ENCODE results near the gene MGRN1. TPM values are rescaled to one million over a fixed set of nuclear protein-coding genes. Genes with fewer than 3 reads are reported as not detected.

Gene MGRN1
- total RNA-seq, 1 experiment from 2014 or later = 22.7 TPM

- Histone ChIP-seq H3K27me3 (ENCODE audit: low read length) (no peaks in the 10 kb centered on the region), H3K36me3 (ENCODE audit: low read depth, low read length) (no peaks in the 10 kb centered on the region; the same call in 1 of the 2 replicates), H3K9ac (ENCODE audit: low read length) (no peak overlapping the region), H2AFZ (ENCODE audit: low read length) (no peak overlapping the region), H3K79me2 (ENCODE audit: low read length) (peaks cover 21% of the 10 kb centered on the region; the same call in 1 of the 2 replicates), H3K4me3 (ENCODE audit: low read length) (no peak overlapping the region), H3K4me2 (ENCODE audit: low read length) (no peak overlapping the region), H4K20me1 (ENCODE audit: low read length) (no peaks in the 10 kb centered on the region), H3K27ac (ENCODE audit: low read length) (no peak overlapping the region), H3K4me1 (ENCODE audit: insufficient read depth, low read length) (no peaks in the 10 kb centered on the region), H3K9me2 (replicated peaks; ENCODE audit: low read length) (no peaks in the 10 kb centered on the region), H3K9me3 (ENCODE audit: low read length) (no peaks in the 10 kb centered on the region), H3F3A (ENCODE audit: low read length, unreplicated experiment) (no peaks in the 10 kb centered on the region)
- intact Hi-C loops (cut with micrococcal nuclease) = no loop called here
- TF ChIP-seq CTCF (conservative IDR thresholded peaks at IDR 0.05; ENCODE audit: low read depth, low read length) (no peak), EZH2 (IDR thresholded peaks at IDR 0.05; ENCODE audit: low read length, unreplicated experiment) (no peak), EZH2phosphoT487 (IDR thresholded peaks at IDR 0.05; ENCODE audit: borderline replicate concordance, low read length) (no peak)
- ChIA-PET POLR2A (ENCODE audit: unreplicated experiment) (no interaction called here), CTCF (no interaction called here)
- DNase-seq (no peak), ATAC-seq (no peak)
- no TSS peak for BruUV-seq (replicated peaks)
Observed at GRCh38 chr16:4647644-4647980, 23.0 kb downstream of the MGRN1 start.

GRCh38 chr16:4648917-4649316, 24.3 kb downstream of the MGRN1 start:
- CTCF ChIA-PET = no interaction called here
- BruUV-seq (replicated peaks) = no TSS peak
- POLR2A ChIA-PET (ENCODE audit: unreplicated experiment) = no interaction called here
- no peaks in the 10 kb centered on the region for H4K20me1 ChIP-seq (ENCODE audit: low read length)
- no peaks in the 10 kb centered on the region for H3K9me3 ChIP-seq (ENCODE audit: low read length)
- intact Hi-C loops (cut with micrococcal nuclease) = no loop called here
- H3K4me1 ChIP-seq (ENCODE audit: insufficient read depth, low read length) = no peaks in the 10 kb centered on the region
- H3K27ac ChIP-seq (ENCODE audit: low read length) = no peak overlapping the region
- no peak for ATAC-seq
- no peak overlapping the region for H2AFZ ChIP-seq (ENCODE audit: low read length)
- no peak overlapping the region for H3K9ac ChIP-seq (ENCODE audit: low read length)
- no peaks in the 10 kb centered on the region for H3K9me2 ChIP-seq (replicated peaks; ENCODE audit: low read length)
- H3K4me2 ChIP-seq (ENCODE audit: low read length) = no peak overlapping the region
- H3K79me2 ChIP-seq (ENCODE audit: low read length) = peaks cover 10% of the 10 kb centered on the region; the same call in 1 of the 2 replicates
- H3K36me3 ChIP-seq (ENCODE audit: low read depth, low read length) = no peaks in the 10 kb centered on the region; the same call in 1 of the 2 replicates
- no peak for TF ChIP-seq EZH2 (IDR thresholded peaks at IDR 0.05; ENCODE audit: low read length, unreplicated experiment)
- TF ChIP-seq EZH2phosphoT487 (IDR thresholded peaks at IDR 0.05; ENCODE audit: borderline replicate concordance, low read length) = no peak
- TF ChIP-seq CTCF (conservative IDR thresholded peaks at IDR 0.05; ENCODE audit: low read depth, low read length) = no peak
- H3K4me3 ChIP-seq (ENCODE audit: low read length) = no peak overlapping the region
- no peaks in the 10 kb centered on the region for H3F3A ChIP-seq (ENCODE audit: low read length, unreplicated experiment)
- no peaks in the 10 kb centered on the region for H3K27me3 ChIP-seq (ENCODE audit: low read length)
- no peak for DNase-seq

GRCh38 chr16:4649744-4650442, 25.3 kb downstream of the MGRN1 start:
- no peak overlapping the region for H3K27ac ChIP-seq (ENCODE audit: low read length)
- H3F3A ChIP-seq (ENCODE audit: low read length, unreplicated experiment) = no peaks in the 10 kb centered on the region
- 0 out of 2 replicates have a peak, but pooled peaks cover 9% of the 10 kb centered on the region for H3K79me2 ChIP-seq (ENCODE audit: low read length)
- no peaks in the 10 kb centered on the region for H4K20me1 ChIP-seq (ENCODE audit: low read length)
- TF ChIP-seq EZH2phosphoT487 (IDR thresholded peaks at IDR 0.05; ENCODE audit: borderline replicate concordance, low read length) = no peak
- TF ChIP-seq EZH2 (IDR thresholded peaks at IDR 0.05; ENCODE audit: low read length, unreplicated experiment) = no peak
- TF ChIP-seq CTCF (conservative IDR thresholded peaks at IDR 0.05; ENCODE audit: low read depth, low read length) = no peak
- BruUV-seq (replicated peaks) = no TSS peak
- intact Hi-C loops (cut with micrococcal nuclease) = no loop called here
- POLR2A ChIA-PET (ENCODE audit: unreplicated experiment) = no interaction called here
- H3K4me2 ChIP-seq (ENCODE audit: low read length) = no peak overlapping the region
- H3K9me3 ChIP-seq (ENCODE audit: low read length) = no peaks in the 10 kb centered on the region
- no peaks in the 10 kb centered on the region for H3K27me3 ChIP-seq (ENCODE audit: low read length)
- H3K4me1 ChIP-seq (ENCODE audit: insufficient read depth, low read length) = no peaks in the 10 kb centered on the region
- CTCF ChIA-PET = no interaction called here
- H2AFZ ChIP-seq (ENCODE audit: low read length) = no peak overlapping the region
- H3K9me2 ChIP-seq (replicated peaks; ENCODE audit: low read length) = no peaks in the 10 kb centered on the region
- DNase-seq (no peak), ATAC-seq (no peak)
- no peaks in the 10 kb centered on the region; the same call in 1 of the 2 replicates for H3K36me3 ChIP-seq (ENCODE audit: low read depth, low read length)
- no peak overlapping the region for H3K4me3 ChIP-seq (ENCODE audit: low read length)
- H3K9ac ChIP-seq (ENCODE audit: low read length) = no peak overlapping the region
